ENCODE results near the gene ADAP1.
"Not testable (repeated sequence)": the region's sequence is repeated elsewhere in the genome, so short reads cannot be mapped to it uniquely, and the experiment has no call there.

ADAP1 gene

GRCh38 chr7:935874-936385 is 18.6 kb downstream of the ADAP1 start:
- no peak for DNase-seq

GRCh38 chr7:935164-935873 is 19.2 kb downstream of the ADAP1 start:
- DNase-seq: no peak

GRCh38 chr7:934469-935163 is 19.9 kb downstream of the ADAP1 start:
- DNase-seq: no peak

- no peak for DNase-seq
Observed at GRCh38 chr7:932651-932975, 21.9 kb downstream of the ADAP1 start.

GRCh38 chr7:931871-932650 is 22.4 kb downstream of the ADAP1 start:
- DNase-seq: no peak

- DNase-seq: no peak
Observed at GRCh38 chr7:930975-931758, 23.3 kb downstream of the ADAP1 start.

GRCh38 chr7:929311-929711 is 25.2 kb downstream of the ADAP1 start:
- DNase-seq: no peak

- no peak for DNase-seq
Observed at GRCh38 chr7:927031-927671, 27.3 kb downstream of the ADAP1 start.

- no peak for DNase-seq
Observed at GRCh38 chr7:926061-927030, 28.1 kb downstream of the ADAP1 start.

- DNase-seq: no peak
Observed at GRCh38 chr7:925601-926000, 28.9 kb downstream of the ADAP1 start.

- no peak for DNase-seq
Observed at GRCh38 chr7:924541-925231, 29.8 kb downstream of the ADAP1 start.

- DNase-seq: not testable (repeated sequence)
Observed at GRCh38 chr7:924042-924441, 30.4 kb downstream of the ADAP1 start.

GRCh38 chr7:923108-924041 is 31.1 kb downstream of the ADAP1 start:
- no peak for DNase-seq

GRCh38 chr7:922334-923107 is 32.0 kb downstream of the ADAP1 start:
- DNase-seq: no peak

- DNase-seq: no peak
Observed at GRCh38 chr7:921581-922333, 32.7 kb downstream of the ADAP1 start.

GRCh38 chr7:921071-921461 is 33.4 kb downstream of the ADAP1 start:
- DNase-seq: no peak

- no peak for DNase-seq
Observed at GRCh38 chr7:920351-921070, 34.0 kb downstream of the ADAP1 start.

Data from amniotic stem cell (primary cell).